NCI-H1048 (cell line): Measurements from ENCODE around the gene RPRD1B.
"Not testable (repeated sequence)": the region's sequence is repeated elsewhere in the genome, so short reads cannot be mapped to it uniquely, and the experiment has no call there.

Experiments used
- DNase-seq: peaks from one replicate; lab custom pipeline; 2025; lab: John Stamatoyannopoulos, UW

Gene RPRD1B

GRCh38 chr20:38073307-38074071 lies 39.9 kb downstream of the RPRD1B start:
- peak; percentile 10 for DNase-seq

GRCh38 chr20:38075161-38075998 lies 41.8 kb downstream of the RPRD1B start:
- no peak for DNase-seq

GRCh38 chr20:38076548-38076947 lies 43.0 kb downstream of the RPRD1B start:
- DNase-seq = no peak

- no peak for DNase-seq
Measured at GRCh38 chr20:38078084-38078483, 44.5 kb downstream of the RPRD1B start.

- DNase-seq = no peak
Measured at GRCh38 chr20:38079353-38079752, 45.8 kb downstream of the RPRD1B start.

- no peak for DNase-seq
Measured at GRCh38 chr20:38081575-38081974, 48.0 kb downstream of the RPRD1B start.

DNA sequence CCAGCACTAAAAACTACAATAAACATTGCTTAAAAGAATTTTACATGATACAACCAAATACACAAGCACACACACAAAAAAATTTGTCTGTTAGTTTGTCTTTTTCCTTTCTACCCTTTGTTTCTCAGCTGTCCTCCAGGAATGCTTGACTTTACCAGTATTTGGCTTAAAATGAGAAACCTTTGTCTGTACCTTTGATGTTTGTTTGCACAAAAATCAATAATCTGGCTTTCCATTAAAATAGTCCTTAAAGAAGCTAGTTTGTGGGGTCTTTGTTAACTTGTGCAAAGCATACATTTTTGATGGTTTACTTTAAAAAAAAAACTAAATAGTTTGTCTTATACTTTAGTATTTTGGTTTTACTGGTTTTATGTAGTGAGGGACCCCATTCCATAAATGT lies 49.3 kb downstream of the RPRD1B start:
- no peak for DNase-seq

GRCh38 chr20:38083338-38084048 lies 49.9 kb downstream of the RPRD1B start:
- no peak for DNase-seq

DNA sequence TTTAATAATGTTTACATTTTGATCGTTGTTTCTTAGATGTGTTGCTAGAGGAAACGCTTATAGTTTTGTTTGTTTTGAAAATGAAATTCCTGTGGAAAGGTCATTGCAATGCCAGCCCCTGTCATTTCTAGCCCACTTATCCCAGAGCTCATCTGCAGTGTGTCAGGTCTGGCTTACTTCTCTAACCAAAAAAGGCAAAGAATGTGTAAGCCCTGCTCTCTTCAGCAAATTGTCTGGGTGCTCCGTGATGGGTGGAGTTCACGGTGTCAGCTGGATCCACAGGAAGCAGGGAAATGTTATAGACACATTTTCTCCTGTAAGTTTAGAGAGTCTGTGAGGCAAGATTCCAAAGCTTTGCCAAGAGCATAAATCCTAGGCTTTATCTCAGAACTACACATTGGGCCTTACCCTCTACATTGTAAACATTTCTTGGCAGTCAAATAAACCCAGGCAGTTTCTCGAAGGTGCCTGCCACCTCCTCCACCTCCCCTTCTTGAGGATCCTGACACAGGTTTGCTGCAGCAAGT lies 50.9 kb downstream of the RPRD1B start:
- no peak for DNase-seq

- no peak for DNase-seq
Measured at GRCh38 chr20:38085026-38085425, 51.5 kb downstream of the RPRD1B start.

DNA sequence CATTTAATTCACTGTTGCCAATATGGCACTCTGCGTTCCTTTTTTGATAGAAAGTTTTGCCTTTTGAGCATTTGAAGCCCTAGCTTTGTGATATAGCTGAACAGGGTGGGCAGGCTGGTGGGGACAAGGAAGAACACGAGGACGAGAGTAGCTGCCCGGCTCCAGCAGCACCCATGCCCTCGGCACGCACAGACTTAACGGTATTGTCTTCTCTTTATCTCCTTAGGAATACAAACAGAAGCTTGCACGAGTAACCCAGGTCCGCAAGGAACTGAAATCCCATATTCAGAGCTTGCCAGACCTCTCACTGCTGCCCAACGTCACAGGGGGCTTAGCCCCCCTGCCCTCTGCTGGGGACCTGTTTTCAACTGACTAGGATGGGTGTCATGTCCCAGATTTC lies 56.0 kb downstream of the RPRD1B start:
- DNase-seq = no peak

DNA sequence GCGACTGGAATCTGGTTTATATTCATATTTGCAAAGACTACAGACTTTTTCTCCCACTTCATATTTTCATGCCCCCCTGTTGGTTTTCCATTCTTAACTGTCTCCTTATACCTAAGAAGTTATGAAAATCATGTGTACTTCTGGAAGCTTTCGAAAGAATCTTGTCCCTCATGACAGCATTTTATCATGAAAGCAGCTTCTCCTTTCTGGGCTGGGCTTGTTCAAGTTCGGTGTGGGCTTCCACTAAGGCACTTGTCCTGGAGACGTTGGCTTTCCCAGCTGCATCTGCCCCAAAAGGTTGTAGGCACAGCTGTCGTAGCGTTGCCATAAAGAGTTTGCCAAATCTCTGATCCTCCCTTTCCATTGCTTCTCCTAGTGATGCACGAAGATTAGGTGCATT lies 56.5 kb downstream of the RPRD1B start:
- no peak for DNase-seq

- no peak for DNase-seq
Measured at GRCh38 chr20:38091441-38092216, 58.1 kb downstream of the RPRD1B start.

GRCh38 chr20:38092260-38092857 lies 58.8 kb downstream of the RPRD1B start:
- DNase-seq = no peak

DNA sequence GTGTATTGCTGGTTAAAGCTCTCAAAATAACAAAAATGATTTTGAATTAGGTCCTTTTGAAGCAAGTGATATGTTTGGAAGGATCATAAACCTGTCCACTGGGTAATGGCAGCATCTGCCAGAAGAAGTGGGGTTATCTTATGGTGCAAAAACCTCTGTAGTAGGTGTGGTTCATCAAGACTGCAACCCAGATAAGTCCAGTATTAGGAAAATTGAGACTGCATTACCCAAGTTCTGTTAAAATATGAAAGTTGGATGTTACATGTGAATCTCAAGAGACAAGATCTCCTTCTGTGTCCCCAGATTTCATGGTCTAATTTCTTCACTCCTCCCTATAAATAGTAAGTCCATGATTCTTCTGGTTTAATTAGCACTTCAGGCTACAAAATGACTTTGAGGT lies 59.4 kb downstream of the RPRD1B start:
- DNase-seq = no peak

DNA sequence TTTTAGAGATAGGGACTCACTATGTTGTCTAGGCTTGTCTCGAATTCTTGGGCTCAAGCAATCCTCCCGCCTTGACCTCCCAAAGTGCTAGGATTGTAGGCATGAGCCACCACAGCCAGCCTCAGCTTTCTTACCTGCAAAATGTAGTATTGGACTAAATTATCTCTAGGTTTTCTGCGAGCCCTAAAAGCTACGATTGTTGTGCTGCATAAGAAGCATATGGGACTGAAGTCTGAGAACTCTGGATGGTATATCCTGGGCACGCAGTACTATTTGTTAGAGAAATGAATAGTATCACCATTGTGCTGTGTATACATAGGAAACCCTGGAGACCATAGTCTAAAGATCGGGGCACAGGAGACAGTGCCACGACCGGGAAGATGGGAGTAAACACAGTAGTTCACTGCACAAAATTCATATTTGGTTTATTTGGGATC lies 60.1 kb downstream of the RPRD1B start:
- DNase-seq = no peak

- DNase-seq = no peak
Measured at GRCh38 chr20:38094373-38094891, 60.9 kb downstream of the RPRD1B start.

DNA sequence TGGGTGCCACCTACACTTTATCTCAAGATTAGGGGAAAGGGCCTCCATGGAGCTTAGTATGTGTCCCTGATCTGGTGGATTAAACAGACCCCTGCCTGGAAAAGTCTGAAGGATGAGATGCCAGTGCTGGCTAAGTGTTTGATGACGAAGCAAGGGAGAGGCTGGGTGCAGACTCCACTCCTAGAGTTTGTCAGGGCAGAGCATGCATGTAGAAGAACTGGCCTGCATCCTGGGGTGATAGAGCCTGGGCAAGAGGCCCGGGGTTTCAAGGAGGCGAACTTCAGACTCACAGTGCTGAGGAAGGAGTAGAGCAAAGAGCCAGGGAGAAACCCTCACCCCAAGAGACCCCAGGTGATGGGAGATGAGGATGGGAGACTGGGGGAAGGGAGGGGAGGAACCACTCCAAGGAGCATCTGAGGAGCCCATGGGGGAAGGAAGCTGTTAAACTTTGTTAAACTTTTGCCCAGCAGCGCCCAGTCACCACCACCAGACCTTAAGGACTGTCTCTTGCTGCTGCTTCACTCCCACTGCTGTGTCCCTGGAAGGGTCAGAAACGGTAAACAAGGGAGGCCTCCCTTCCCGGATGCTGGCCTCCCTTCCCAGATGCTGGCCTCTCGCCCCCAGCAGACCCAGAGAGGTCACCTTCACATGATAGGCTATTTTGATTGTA lies 61.6 kb downstream of the RPRD1B start:
- no peak for DNase-seq

- DNase-seq = no peak
Measured at GRCh38 chr20:38098952-38099351, 65.4 kb downstream of the RPRD1B start.

GRCh38 chr20:38102206-38102605 lies 68.7 kb downstream of the RPRD1B start:
- not testable (repeated sequence) for DNase-seq
